Lower lobe of right lung (tissue), 2 donors: ENCODE data around the gene CERKL. TPM values are rescaled to one million over a fixed set of nuclear protein-coding genes. Genes with fewer than 3 reads are reported as not detected.

ENCODE experiments used
- ATAC-seq, 2 donors: fragments of 200-7000 bp; cut with Tn5 transposase; one replicate each; pipeline ENCODE4 v1.9.1; 2020 to 2022; ENCODE audit warnings: mild to moderate bottlenecking in 2 of 2, moderate library complexity in 2 of 2
- DNase-seq: peaks from one replicate; pipeline ENCODE4 v3.0.0-alpha.2; 2020
- H3K27ac ChIP-seq: fragments of 200-600 bp; one replicate; pipeline ENCODE4 v1.8.0; 2022
- H3K27me3 ChIP-seq: fragments of 200-600 bp; one replicate; pipeline ENCODE4 v1.8.0; 2022; ENCODE audit warnings: low read depth
- H3K36me3 ChIP-seq: fragments of 200-600 bp; one replicate; pipeline ENCODE4 v1.8.0; 2022; ENCODE audit warnings: mild to moderate bottlenecking
- H3K4me1 ChIP-seq: fragments of 200-600 bp; one replicate; pipeline ENCODE4 v1.8.0; 2022
- H3K4me3 ChIP-seq: fragments of 200-600 bp; one replicate; pipeline ENCODE4 v1.8.0; 2022; ENCODE audit warnings: mild to moderate bottlenecking
- H3K9me3 ChIP-seq: fragments of 200-600 bp; one replicate; pipeline ENCODE4 v1.8.0; 2022
- intact Hi-C: fragments of 100-400 bp; cut with DNase I; formaldehyde crosslinking; loops from one replicate; pipeline ENCODE4 v1.11.0; 2022
- total RNA-seq: library from RNA; stranded (reverse); fragmentation: NEBNext Ultra II Directional; extraction: Animal tissue kit (Norgen Biotek cat#: 25700); gene quantifications from one replicate; pipeline ENCODE4 v1.2.1, GENCODE V29; 2021
- TF ChIP-seq, protein P1 (sequence below): fragments of 200-600 bp; IDR thresholded peaks from one replicate; pipeline ENCODE4 v1.8.0; 2022; ENCODE audit warnings: antibody characterized with exemption, mild to moderate bottlenecking
- donor health status: DM: no; HTN: yes; CAD: no; lungs with severe emphysema.

Gene CERKL
- total RNA-seq, 1 donor from 2014 or later, result 1.7 TPM

DNA sequence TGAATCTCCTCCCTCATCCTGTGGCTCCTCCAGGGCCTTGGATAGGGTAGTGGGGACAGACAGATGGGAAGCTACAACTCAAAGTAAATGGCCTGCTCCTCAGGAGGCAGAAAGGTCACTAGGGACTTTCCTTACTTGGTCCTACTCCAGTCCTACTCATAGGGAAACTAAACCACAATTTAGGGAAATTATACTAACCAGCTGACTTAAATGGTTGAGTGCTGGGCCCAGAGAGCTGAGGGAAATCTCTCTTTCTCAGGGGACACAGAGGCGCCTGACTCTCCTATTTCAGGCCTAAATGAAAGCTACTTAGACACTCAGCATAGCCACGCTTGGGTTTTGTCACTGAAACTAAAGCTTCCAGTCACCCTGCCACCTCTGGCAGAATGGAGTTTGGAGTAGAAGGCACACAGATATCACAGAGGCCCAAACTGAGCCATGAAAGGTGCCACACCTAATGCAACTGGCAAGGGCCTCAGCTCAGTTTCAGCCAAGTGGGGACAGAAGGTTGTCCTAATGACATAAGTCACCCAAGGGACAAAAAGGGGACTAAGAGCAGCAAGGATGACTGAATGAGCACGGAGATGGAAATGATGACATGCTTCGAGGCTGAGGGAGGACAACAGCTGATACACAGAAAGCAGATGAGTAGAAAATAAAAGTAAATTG lies 24.0 kb downstream of the CERKL start:
- ATAC-seq (no peak), DNase-seq (no peak)
- no peaks in the 10 kb centered on the region for H3K36me3 ChIP-seq
- intact Hi-C loops, result no loop called here
- no peak overlapping the region for H3K4me3 ChIP-seq
- no peaks in the 10 kb centered on the region for H3K9me3 ChIP-seq
- H3K27me3 ChIP-seq, result no peaks in the 10 kb centered on the region
- TF ChIP-seq, protein P1, sequence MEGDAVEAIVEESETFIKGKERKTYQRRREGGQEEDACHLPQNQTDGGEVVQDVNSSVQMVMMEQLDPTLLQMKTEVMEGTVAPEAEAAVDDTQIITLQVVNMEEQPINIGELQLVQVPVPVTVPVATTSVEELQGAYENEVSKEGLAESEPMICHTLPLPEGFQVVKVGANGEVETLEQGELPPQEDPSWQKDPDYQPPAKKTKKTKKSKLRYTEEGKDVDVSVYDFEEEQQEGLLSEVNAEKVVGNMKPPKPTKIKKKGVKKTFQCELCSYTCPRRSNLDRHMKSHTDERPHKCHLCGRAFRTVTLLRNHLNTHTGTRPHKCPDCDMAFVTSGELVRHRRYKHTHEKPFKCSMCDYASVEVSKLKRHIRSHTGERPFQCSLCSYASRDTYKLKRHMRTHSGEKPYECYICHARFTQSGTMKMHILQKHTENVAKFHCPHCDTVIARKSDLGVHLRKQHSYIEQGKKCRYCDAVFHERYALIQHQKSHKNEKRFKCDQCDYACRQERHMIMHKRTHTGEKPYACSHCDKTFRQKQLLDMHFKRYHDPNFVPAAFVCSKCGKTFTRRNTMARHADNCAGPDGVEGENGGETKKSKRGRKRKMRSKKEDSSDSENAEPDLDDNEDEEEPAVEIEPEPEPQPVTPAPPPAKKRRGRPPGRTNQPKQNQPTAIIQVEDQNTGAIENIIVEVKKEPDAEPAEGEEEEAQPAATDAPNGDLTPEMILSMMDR, result no peak
- no peaks in the 10 kb centered on the region for H3K4me1 ChIP-seq
- no peak overlapping the region for H3K27ac ChIP-seq

DNA sequence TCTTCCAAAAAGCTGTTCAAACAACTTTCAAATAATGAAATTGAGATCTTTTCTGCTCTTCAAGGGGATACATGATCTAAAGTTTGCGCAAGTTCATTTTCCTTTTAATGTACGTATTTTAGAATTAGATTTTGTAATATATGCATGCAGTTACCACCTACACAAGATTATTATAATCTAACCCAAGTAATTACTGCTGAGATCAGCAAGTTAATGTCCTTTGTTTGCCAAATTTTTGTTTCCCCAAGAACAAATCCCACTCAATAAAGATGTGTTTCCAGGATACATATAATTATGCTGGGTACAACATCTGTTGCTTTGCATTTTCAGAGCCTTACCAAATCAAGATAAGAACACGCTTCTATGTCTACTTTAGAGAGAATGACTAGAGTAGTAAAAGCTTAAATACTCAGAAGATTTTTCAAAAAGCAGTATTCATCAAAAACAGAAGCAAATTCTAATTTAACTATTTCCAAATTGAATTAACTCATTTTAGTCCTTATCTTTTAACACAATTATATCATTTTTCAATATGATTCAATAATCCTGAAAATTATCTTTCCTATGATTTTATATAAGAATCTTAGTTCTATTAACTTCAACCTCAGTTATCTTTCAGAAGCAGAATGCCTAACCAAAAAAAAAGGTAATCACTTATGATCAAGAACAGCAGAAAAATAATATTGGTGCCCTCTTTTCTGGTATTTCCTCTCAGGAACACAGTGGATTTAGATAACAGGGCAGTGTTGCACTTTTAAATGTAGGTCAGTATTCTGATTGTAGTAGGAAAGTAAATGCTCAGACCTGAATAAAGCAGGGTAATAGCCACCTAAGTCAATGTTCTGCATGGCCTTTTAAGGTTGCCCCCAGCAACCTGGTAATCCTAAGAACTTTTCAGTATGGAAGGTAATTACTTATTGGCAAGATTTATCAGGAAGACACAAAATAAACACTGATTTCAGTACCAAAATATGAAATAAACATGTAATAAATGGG lies 28.0 kb downstream of the CERKL start:
- peaks cover under 1% of the 10 kb centered on the region for H3K27me3 ChIP-seq
- no peaks in the 10 kb centered on the region for H3K36me3 ChIP-seq
- no peaks in the 10 kb centered on the region for H3K4me1 ChIP-seq
- ATAC-seq (no peak), DNase-seq (no peak)
- no peak overlapping the region for H3K4me3 ChIP-seq
- H3K27ac ChIP-seq, result no peak overlapping the region
- H3K9me3 ChIP-seq, result no peaks in the 10 kb centered on the region
- intact Hi-C loops, result no loop called here
- TF ChIP-seq, protein P1, result no peak

DNA sequence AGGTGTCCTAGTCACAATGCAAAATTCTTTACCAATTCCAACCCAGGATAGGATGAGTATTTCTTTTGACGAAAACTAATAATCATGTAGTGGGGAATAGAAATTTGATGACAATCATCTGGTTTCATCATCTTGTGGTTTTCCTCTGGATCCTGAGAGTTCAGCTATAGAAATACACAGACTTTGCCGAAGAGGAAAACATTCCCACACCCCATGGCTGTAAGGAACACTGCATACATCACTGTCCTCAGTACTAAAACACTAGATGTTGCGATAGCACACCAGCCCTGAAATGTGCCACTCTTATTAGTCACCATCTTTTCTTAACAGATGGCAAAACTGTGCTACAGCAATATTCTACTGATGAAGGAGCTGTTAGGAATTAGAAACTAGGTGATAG lies 29.4 kb downstream of the CERKL start:
- Histone ChIP-seq H3K4me1 (no peaks in the 10 kb centered on the region), H3K9me3 (no peaks in the 10 kb centered on the region), H3K4me3 (no peak overlapping the region), H3K36me3 (no peaks in the 10 kb centered on the region), H3K27me3 (peaks cover 5% of the 10 kb centered on the region), H3K27ac (no peak overlapping the region)
- intact Hi-C loops, result no loop called here
- ATAC-seq (no peak), DNase-seq (no peak)
- TF ChIP-seq, protein P1, result no peak

- Histone ChIP-seq H3K27me3 (peaks cover 5% of the 10 kb centered on the region), H3K4me3 (no peak overlapping the region), H3K27ac (no peak overlapping the region), H3K9me3 (no peaks in the 10 kb centered on the region), H3K36me3 (no peaks in the 10 kb centered on the region), H3K4me1 (no peaks in the 10 kb centered on the region)
- ATAC-seq (no peak), DNase-seq (no peak)
- TF ChIP-seq, protein P1, result no peak
- intact Hi-C loops, result no loop called here
Measured at GRCh38 chr2:181626671-181627070, 30.2 kb downstream of the CERKL start.

DNA sequence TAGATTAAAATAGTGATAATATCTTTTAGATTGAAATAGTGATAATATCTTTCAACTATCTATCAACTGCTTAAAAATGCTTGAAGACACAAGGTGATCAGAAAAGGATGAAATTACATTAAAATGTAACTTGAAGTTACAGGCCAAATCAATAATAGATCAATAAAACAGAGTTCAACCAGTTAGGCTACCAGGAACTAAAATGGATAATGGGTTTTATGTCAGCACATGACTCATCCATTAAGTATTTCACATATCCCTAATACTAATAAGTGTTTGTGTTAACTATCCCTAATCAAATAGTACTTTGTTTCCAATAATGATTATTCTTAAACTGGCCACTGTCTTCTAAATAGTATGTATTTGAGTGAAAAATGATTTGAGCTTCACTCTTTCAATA lies 33.7 kb downstream of the CERKL start:
- no peaks in the 10 kb centered on the region for H3K9me3 ChIP-seq
- TF ChIP-seq, protein P1, result no peak
- H3K4me3 ChIP-seq, result no peak overlapping the region
- no peak for ATAC-seq
- no peak for DNase-seq
- H3K27me3 ChIP-seq, result peaks cover 5% of the 10 kb centered on the region
- no peaks in the 10 kb centered on the region for H3K4me1 ChIP-seq
- intact Hi-C loops, result no loop called here
- H3K36me3 ChIP-seq, result no peaks in the 10 kb centered on the region
- H3K27ac ChIP-seq, result no peak overlapping the region
